ENCODE measurements around the gene C1QTNF4.
A peak's percentile ranks its signal among the peaks of the same experiment; 100 is the strongest.
"Not testable (repeated sequence)": the region's sequence is repeated elsewhere in the genome, so short reads cannot be mapped to it uniquely, and the experiment has no call there.

The C1QTNF4 gene

GRCh38 chr11:47593934-47594855 lies at the start of gene C1QTNF4:
TSS of gene C1QTNF4 (minus strand) at chr11:47594411. CDS start at chr11:47590810, 3,601 bp downstream.
- no peak for DNase-seq

- DNase-seq, result peak; percentile 97
These were observed 48.1 kb upstream of the C1QTNF4 start, which contains the start of gene MTCH2 for GRCh38 chr11:47642099-47642855. TSS of gene MTCH2 (minus strand) at chr11:47642559. CDS start at chr11:47642465, 94 bp downstream.

- no peak for DNase-seq
These were observed 47.4 kb upstream of the C1QTNF4 start for GRCh38 chr11:47641600-47642098.

- not testable (repeated sequence) for DNase-seq
These were observed 46.3 kb upstream of the C1QTNF4 start for GRCh38 chr11:47640506-47640905.

- not testable (repeated sequence) for DNase-seq
These were observed 42.1 kb upstream of the C1QTNF4 start for GRCh38 chr11:47636331-47636730.

- no peak for DNase-seq
These were observed 37.3 kb upstream of the C1QTNF4 start for GRCh38 chr11:47631473-47631872.

GRCh38 chr11:47628026-47628425 lies 33.8 kb upstream of the C1QTNF4 start:
- no peak for DNase-seq

- DNase-seq, result no peak
These were observed 32.0 kb upstream of the C1QTNF4 start for GRCh38 chr11:47626234-47626633.

- DNase-seq, result no peak
These were observed 26.7 kb upstream of the C1QTNF4 start for GRCh38 chr11:47620836-47621378.

GRCh38 chr11:47617417-47617809 lies 23.2 kb upstream of the C1QTNF4 start:
- DNase-seq, result peak; percentile 36

- peak; percentile 74 for DNase-seq
These were observed 22.7 kb upstream of the C1QTNF4 start for GRCh38 chr11:47616726-47617416.

- no peak for DNase-seq
These were observed 21.0 kb upstream of the C1QTNF4 start for GRCh38 chr11:47615249-47615648.

GRCh38 chr11:47611348-47611794 lies 17.2 kb upstream of the C1QTNF4 start:
- DNase-seq, result no peak

- no peak for DNase-seq
These were observed 15.5 kb upstream of the C1QTNF4 start for GRCh38 chr11:47609675-47610074.

GRCh38 chr11:47607380-47607779 lies 13.2 kb upstream of the C1QTNF4 start:
- peak; percentile 91 for DNase-seq

- peak; percentile 33 for DNase-seq
These were observed 12.5 kb upstream of the C1QTNF4 start for GRCh38 chr11:47606731-47607130.

- no peak for DNase-seq
These were observed 11.7 kb upstream of the C1QTNF4 start for GRCh38 chr11:47605921-47606320.

GRCh38 chr11:47603295-47603694 lies 9.1 kb upstream of the C1QTNF4 start:
- DNase-seq, result no peak

- DNase-seq, result no peak
These were observed 5.7 kb upstream of the C1QTNF4 start for GRCh38 chr11:47599902-47600301.

- DNase-seq, result no peak
These were observed 1.8 kb upstream of the C1QTNF4 start for GRCh38 chr11:47595967-47596366.

GRCh38 chr11:47595029-47595428 lies 818 bp upstream of the C1QTNF4 start:
- DNase-seq, result no peak

GRCh38 chr11:47593492-47593933 lies 698 bp downstream of the C1QTNF4 start:
- no peak for DNase-seq
